ENCODE measurements around the gene RILP.

RILP gene

GRCh38 chr17:1640329-1641064 lies 9.2 kb downstream of the RILP start:
- TF ChIP-seq CTCF (IDR thresholded peaks at IDR 0.05; ENCODE audit: low read depth, low read length), result no peak
- H3K4me3 ChIP-seq (ENCODE audit: low read depth, low read length), result no peak overlapping the region

- no peak overlapping the region for H3K4me3 ChIP-seq (ENCODE audit: low read depth, low read length)
- no peak for TF ChIP-seq CTCF (IDR thresholded peaks at IDR 0.05; ENCODE audit: low read depth, low read length)
These were observed 10.0 kb downstream of the RILP start for GRCh38 chr17:1639549-1640180.

DNA sequence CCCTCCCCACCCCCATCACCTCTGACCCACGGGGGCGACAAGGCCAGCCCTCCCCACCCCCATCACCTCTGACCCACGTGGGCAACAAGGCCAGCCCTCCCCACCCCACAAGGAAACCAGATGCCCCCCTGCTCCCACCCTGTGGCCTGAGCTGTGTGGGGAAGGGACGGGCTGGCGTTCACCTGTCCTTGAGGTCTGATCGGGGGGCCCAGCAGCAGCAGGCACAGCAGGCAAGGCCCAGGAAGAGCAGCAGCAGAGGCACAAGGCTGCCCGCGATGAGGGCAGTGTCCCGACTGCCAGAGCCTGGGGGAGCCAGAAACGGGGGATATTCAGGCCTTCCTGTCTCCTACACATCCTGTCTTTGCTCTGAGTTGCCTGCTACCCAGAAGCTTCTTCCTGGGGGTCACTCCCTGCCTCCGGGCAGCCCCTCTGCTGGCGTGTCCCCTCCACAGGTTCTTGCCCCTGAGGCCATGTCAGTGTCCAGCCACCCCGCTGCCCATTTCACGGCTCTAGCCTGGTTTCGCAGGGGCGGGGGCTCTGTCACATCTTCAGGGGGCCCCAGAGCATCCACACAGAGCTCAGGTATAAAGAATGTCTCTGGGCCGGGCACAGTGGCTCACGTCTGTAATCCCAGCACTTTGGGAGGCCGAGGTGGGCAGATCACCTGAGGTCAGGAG lies 10.9 kb downstream of the RILP start:
- H3K4me3 ChIP-seq (ENCODE audit: low read depth, low read length), result no peak overlapping the region
- TF ChIP-seq CTCF (IDR thresholded peaks at IDR 0.05; ENCODE audit: low read depth, low read length), result no peak

DNA sequence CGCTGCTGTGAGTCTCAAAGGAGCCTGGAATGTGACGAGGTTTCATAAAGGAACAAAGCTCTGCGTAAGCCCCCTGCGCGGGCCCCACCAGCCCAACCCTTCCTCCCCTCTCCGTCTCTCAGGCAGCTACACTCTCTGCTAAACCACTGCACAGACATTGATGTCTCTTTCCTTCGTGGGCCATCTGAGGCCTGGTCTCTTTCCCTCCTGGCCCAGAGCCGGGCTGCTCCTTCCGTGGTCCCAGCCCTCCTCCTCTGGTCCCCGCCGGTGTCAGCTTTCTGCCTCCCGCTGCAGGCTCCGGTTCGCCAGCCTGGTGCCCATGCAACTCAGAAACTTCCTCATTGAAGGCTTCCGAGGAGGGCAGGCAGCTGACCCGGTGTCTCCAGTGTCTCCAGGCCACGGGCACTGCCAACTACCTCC lies 11.5 kb downstream of the RILP start:
- no peak overlapping the region for H3K4me3 ChIP-seq (ENCODE audit: low read depth, low read length)
- no peak for TF ChIP-seq CTCF (IDR thresholded peaks at IDR 0.05; ENCODE audit: low read depth, low read length)

DNA sequence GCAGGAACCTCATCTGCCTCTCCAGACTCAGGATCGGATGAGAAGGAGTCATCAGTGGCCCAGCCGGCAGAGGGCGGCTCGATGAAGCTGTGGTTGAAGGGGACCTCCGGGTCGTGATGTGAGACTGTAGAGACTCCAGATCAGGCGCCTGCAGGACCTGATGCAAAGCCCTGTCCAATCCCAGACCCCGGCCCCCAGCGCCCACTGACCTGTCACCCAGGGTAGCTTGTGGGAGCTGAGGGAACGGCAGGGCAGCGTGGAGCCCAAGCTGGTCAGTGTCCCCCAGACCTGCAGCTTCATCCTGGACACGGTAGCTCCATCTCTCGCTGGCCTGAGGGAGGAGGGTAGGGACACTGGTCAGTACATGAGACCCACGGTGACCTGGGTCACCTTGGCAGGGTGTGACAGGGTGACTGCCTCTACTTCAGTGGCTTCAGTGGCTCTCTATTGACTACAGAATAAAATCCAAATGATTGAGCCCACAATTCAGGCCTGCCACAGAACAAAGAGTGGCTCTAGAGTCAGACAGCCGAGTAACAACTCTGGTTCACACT lies 12.9 kb downstream of the RILP start:
- TF ChIP-seq CTCF (IDR thresholded peaks at IDR 0.05; ENCODE audit: low read depth, low read length), result no peak

DNA sequence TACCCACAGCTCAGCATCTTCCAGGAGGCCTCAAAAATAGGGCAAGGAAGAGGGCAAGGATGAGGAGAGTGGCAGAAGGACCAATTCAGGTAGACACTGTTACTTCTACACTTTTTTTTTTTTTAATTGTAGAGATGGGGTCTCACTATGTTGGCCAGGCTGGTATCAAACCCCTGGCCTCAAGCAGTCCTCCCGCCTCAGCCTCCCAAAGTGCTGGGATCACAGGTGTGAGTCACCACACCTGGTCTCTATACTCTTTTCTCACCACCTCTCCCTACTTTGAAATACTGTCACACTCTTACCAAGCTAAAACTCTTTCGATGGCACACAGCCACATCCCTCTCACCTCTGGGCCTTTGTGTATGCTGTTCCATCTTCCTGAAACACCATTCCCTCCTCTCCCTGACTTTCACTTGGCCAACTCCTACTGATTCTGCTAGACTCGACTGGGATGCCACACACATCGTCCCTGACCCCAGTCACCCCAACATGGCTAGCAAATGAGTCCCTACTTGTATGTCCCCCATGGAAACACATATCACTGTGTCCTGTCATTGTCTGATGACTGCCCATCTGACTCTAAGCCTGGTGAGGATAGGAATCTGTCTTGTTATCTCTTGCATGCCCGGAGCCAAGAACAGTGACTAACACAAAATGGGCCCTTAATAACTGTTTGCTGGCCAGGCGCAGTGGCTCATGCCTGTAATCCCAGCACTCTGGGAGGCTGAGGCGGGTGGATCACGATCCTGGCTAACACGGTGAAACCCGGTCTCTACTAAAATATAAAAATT lies 13.8 kb downstream of the RILP start:
- TF ChIP-seq CTCF (IDR thresholded peaks at IDR 0.05; ENCODE audit: low read depth, low read length), result no peak
- no peak overlapping the region for H3K4me3 ChIP-seq (ENCODE audit: low read depth, low read length)

More for the DNA sequence above, 12.9 kb downstream of the RILP start:
- no peak overlapping the region for H3K4me3 ChIP-seq (ENCODE audit: low read depth, low read length)

All from WI38 (cell line).